GM13977 (cell line): Measurements from ENCODE around the gene SFRP5.
A peak's percentile ranks its signal among the peaks of the same experiment; 100 is the strongest.

ENCODE experiments used
- DNase-seq: peaks from one replicate; pipeline ENCODE4 v3.0.0; 2012; ENCODE audit warnings: low spot score
- in situ Hi-C: fragments of 300-500 bp; cut with MboI; formaldehyde crosslinking; loops from one replicate; pipeline ENCODE4 v1.12.0; 2022; ENCODE audit warnings: low sequenced_read_pairs, low pct_unique_long_range_greater_than_20kb, mixed read lengths, inconsistent platforms; ENCODE audit not compliant: unreplicated experiment
- TF ChIP-seq, protein P1 (sequence below): IDR thresholded peaks from 2 replicates; pipeline ENCODE4 v1.5.1; 2012; ENCODE audit warnings: mild to moderate bottlenecking, control low read depth; ENCODE audit not compliant: insufficient read depth; ENCODE audit errors: extremely low read depth, missing control alignments

The SFRP5 gene

GRCh38 chr10:97800474-97800873, 28.7 kb upstream of the SFRP5 start:
- TF ChIP-seq, protein P1, sequence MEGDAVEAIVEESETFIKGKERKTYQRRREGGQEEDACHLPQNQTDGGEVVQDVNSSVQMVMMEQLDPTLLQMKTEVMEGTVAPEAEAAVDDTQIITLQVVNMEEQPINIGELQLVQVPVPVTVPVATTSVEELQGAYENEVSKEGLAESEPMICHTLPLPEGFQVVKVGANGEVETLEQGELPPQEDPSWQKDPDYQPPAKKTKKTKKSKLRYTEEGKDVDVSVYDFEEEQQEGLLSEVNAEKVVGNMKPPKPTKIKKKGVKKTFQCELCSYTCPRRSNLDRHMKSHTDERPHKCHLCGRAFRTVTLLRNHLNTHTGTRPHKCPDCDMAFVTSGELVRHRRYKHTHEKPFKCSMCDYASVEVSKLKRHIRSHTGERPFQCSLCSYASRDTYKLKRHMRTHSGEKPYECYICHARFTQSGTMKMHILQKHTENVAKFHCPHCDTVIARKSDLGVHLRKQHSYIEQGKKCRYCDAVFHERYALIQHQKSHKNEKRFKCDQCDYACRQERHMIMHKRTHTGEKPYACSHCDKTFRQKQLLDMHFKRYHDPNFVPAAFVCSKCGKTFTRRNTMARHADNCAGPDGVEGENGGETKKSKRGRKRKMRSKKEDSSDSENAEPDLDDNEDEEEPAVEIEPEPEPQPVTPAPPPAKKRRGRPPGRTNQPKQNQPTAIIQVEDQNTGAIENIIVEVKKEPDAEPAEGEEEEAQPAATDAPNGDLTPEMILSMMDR = no peak
- in situ Hi-C loops = no loop called here
- no peak for DNase-seq

DNA sequence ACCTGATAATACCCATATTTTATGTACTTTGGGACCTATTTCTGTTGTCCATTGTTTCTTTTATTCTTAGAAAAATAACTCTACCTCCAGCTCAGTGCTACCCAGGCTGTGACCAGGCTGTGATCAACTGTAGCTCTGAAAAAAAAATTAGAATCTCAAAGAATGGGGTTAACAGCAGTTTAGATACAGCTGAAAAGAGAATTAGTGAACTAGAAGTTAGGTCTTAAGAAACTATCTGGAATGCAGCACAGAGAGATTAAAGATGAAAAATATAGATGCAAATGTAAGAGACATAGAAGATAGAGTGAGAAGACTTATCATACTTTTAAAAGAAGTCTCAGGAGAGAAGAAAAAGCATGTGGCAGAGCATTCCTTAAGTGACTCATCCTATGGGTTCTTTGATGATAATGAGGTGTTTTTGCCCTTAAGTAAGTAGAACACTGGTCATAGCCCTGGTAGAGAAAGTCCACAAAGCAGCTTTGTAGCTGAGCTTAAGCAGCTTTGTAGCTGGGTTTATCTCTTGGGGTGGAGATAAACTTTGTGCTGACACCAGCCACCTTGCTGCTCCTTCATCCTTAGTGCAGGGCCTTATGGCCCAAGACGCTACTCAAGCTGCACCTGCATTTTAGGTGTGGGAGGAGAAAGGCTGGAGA, 27.3 kb upstream of the SFRP5 start:
- TF ChIP-seq, protein P1 = no peak
- in situ Hi-C loops = loop anchor here (10.0 kb wide), 1 partner anchor 66 kb away; no protein-coding TSS in a partner anchor
- no peak for DNase-seq

DNA sequence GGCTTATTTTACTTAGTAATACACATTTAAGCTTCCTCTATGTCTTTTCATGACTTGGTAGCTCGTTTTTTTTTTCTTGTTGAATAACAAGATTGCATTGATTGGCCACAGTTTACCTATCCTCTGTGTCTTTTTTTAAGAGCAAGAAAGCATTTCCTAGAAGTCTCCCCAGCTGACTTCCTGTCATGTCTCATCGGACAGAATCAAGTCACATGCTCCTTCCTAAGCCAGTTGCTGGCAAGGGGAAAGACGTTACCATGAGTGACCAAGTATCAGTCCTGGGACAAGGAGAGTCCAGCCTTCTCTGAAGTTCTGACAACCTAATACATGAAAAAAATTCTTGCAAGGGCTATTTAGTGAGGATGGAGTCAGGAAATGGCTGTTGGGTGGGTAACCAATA, 24.9 kb upstream of the SFRP5 start:
- DNase-seq = no peak
- in situ Hi-C loops = loop anchor here (10.0 kb wide), 1 partner anchor 68 kb away; no protein-coding TSS in a partner anchor
- TF ChIP-seq, protein P1 = no peak

DNA sequence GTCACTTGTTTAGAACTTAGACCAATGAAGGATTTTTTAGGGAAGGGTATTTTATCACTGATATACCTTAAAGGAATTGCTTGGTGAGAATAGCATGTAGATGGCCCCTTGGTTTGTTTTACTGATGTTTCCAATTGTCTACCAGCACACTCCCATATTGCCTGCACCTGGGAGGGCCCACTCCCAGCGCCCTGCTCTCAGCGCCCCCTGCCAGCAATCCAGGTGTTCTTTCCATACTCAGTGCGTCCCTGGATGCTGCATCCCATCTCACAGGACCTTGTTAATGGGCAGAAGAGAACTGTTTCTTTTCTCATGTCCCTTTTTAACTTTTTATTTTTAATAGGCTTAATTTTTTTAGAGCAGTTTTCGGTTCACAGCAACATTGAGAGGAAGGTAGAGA, 24.1 kb upstream of the SFRP5 start:
- no peak for DNase-seq
- TF ChIP-seq, protein P1 = no peak

DNA sequence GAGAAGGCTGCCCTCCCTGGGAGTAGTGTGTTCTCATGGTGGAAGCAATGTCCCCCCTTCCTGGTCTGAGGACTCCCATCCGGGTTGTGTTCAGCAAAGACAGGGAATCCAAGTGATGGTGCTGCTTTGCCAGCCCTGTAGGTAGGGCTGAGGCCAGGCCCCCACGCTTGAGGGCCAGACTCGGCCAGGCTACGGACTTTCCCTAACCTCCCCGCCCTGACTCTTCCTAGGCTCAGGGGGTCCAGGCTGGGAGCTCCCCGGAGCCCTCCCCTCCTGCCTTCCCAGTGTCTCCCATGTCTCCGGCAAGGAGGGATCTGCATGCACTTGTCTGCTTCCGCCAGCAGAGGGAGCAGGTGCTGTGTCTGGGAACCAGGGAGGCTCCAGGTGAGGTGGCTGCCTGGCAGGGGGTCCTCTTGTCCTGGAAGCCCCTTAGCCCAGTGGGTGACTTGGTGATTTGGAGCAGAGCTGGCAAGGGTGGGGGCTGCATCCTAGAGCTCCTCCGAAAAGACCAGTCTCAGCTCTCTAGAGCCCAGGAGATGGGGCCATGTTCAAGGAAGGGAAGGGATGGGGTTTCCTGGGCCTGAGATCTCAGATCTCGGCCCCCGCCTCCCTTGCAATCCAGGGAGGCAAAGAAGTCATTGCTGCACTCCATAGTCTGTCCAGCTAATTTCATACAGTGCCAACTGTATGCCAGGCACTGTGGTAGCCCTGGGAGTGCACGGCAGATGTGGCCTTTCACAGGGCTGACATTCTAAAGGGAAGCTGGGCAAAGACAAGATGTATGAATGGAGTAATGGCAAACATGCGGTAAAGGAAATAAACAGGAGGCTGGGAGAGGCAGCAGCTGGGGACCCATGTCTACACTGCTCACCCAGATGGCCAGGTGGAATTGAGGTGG, 20.3 kb upstream of the SFRP5 start:
- TF ChIP-seq, protein P1 = peak; percentile 98
- in situ Hi-C loops = loop anchor here (10.0 kb wide), 1 partner anchor 73 kb away; no protein-coding TSS in a partner anchor
- DNase-seq = peak; percentile 82

More for the DNA sequence above, 24.1 kb upstream of the SFRP5 start:
- in situ Hi-C loops = loop anchor here (10.0 kb wide), 1 partner anchor 69 kb away; no protein-coding TSS in a partner anchor

DNA sequence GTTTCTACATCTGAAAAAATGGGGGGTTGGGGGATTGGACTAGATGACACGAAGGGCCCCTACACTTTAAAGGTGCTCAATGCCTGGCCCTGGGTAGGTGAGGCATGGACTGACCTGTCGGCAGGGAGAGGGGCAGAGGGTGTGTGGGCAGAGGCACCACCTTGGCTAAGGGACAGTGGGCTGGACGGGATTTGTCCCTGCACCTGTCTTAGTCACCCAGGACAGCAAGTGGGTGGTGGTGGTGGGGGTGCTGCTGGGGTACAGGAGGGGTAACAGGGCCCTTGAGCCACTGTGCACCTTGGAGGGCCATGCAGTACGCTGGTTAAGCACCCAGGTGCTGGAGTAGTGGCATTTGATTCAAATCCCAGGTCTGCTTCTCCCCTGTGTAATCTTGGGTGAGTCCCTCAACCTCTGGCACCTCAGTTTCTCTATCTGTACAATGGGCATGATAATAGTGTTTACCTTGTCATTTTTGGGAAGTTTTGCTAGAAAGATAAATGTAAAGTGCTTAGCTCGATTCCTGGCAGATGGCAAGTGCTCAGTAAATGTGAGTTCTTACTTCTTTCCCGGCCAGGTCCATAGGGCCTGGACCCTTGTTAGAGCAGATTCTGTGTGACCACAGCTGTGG, 18.1 kb upstream of the SFRP5 start:
- TF ChIP-seq, protein P1 = no peak
- no peak for DNase-seq
- in situ Hi-C loops = loop anchor here (10.0 kb wide), 1 partner anchor 75 kb away; no protein-coding TSS in a partner anchor
